OCI-M1 (cell line): Measurements from ENCODE around the gene SQSTM1.
"Not testable (repeated sequence)": the region's sequence is repeated elsewhere in the genome, so short reads cannot be mapped to it uniquely, and the experiment has no call there.

ENCODE experiments used
- DNase-seq: peaks from one replicate; lab custom pipeline; 2025; lab: John Stamatoyannopoulos, UW

Gene SQSTM1

DNA sequence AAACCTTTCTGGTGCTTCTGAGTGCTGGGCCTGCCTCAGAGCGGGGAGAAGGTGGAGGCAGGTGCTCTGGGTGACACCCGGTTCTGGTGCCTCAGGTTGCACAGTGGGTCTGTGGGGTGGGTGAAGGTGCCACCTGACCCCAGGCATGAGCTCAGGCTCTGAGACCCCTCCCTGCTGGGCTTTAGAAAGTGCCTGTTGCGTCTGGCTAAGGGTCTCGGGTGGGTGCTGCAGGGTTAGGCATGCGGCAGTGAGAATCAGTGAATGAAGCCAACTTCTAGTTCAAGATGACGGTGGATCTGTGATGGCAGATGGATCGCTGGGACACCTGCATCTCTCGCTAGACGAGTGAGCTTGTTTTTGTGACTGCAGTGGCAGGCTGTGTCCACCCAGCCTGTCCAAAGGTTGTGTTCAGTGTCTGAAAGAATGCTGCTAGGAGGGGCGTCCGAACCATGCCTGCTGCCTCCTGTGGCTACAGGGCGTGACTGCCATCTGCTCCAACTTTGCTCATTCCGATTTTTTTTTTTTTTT lies 5.0 kb downstream of the SQSTM1 start:
- DNase-seq = no peak

DNA sequence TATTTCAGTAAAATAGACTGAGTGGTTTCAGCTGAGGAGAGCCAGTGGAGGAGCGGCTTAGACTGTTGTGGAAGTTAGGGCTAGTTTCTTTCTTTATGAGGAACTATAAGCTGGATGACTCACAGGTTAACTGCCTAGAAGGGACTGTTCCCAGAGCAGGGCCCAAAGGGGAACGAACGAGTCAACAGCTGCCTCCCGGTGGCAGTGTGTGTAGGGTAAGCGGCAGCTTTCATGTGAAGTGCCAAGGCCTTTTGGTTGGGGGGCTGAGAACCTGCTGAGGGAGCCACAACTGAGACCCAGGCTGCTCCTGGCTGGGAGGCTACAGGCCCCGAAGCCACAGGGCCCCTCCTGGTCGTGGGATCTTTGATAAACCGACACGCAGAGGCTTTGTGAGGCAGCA lies 7.0 kb downstream of the SQSTM1 start:
- DNase-seq = peak; percentile 28

DNA sequence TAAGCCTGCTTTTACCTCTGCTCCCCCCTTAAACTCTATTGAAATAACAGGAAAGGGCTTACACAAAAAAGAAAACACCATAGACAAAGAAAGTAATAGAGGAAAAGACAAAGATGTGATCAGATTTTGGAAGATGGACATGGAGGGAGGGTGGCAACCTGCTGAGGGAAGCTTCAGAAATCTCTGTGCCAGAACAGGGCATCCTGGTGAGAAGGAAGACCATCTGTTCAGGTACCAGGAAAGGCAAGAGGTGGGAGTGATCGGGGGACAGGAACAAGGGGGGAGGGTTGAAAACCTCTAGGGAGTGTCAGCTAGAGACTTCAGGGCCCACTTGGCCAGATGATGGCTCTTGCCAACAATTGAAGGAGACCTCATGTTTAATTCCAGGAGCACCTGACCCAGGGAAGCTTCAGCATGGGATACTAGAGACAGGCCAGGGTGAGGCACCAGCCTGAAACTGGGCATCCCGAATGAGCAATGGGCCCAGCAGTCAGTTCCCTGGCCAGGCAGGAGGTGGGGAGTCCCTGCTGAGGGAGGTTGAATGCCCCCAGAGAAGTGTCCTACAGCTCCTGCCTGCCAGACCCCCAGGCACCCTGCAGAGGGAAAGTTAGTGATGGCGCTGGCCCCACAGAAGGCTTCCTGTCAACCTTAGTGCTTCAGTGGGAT lies 8.2 kb downstream of the SQSTM1 start:
- DNase-seq = no peak

DNA sequence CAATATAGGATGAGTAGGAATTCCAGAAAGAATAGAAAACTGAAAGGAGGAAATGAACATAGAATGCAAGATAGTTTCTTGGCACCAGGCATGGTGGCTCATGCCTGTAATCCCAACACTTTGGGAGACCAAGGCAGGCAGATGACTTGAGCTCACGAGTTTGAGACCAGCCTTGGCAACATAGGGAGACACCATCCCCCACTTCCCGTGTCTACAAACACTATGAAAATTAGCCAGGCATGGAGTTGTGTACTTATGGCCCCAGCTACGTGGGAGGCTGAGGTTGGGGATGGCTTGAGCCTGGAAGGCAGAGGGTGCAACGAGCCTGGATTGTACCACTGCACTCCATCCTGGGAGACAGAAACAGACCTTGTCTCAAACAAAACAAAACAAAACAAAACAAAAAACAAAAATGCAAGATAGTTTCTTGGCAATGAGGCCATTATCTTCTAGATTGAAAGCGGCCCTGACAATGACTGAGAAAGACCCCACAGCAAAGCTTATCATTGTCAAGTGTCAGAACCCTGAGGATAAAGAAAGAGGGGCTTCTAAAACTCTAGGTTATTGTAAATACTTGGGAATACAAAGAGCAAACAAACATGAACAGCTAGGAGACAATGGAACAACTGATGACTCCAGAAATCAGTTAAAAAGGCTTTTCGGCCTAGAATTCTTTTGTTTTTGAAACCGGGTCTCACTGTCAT lies 9.2 kb downstream of the SQSTM1 start:
- no peak for DNase-seq

DNA sequence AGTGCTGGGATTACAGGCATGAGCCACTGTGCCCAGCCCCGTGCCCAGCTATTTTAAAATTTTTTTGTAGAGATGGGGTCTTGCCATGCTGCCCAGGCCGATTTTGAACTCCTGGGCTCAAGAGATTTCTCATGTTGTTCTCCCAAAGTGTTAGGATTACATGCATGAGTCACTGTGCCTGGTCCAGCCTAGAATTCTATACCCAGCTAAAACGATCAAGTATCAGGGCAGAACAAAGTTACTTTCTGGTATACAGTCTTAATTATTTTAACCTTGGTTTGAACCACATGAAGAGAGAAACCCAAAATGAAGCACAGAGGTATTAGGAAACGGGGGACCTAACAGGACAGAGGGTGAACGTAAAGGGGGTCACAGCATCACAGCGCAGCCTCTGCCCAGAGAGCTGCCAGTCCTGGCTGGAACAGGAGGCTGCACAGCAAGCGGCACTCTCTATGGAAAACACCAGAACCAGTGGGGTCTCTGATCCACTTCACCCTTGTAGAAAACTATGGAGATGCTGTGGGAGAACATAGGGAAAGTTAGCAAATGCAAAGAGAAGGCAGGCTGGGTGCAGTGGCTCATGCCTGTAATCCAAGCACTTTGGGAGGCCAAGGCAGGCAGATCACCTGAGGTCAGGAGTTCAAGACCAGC lies 10.2 kb downstream of the SQSTM1 start:
- DNase-seq = no peak

DNA sequence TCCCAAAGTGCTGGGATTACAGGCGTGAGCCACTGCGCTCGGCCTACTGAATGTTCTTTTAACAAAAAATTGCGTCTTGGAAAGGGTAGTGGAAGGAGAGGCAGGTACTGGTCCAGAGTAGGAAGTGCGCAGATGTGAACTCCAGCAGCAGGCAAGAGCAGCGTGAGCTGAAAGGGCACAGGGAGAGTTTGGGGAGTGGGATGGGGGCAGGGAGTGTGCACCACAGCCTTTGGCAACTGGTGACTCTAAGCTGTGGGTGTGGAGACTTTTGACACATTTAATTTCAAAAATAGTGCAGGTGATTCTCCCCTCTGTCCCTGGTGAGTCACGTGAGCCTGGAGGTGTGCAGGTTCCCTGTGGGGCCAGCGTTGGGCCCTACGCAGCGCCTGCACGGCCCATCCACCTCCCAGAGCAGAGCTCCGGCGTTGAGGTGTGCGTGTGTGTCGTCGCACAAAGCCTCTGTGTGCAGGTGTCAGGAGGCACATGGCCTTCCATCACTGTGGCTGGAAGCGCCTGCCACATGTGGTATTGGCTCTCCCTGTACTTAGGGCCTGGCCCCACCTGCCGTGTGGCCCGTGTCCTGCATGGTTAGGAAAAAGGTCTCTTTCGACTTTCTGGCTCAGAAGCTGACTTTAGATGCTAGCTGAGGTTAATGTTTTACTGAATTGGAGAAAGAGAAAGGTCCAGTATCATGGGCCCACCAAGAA lies 11.5 kb downstream of the SQSTM1 start:
- no peak for DNase-seq

DNA sequence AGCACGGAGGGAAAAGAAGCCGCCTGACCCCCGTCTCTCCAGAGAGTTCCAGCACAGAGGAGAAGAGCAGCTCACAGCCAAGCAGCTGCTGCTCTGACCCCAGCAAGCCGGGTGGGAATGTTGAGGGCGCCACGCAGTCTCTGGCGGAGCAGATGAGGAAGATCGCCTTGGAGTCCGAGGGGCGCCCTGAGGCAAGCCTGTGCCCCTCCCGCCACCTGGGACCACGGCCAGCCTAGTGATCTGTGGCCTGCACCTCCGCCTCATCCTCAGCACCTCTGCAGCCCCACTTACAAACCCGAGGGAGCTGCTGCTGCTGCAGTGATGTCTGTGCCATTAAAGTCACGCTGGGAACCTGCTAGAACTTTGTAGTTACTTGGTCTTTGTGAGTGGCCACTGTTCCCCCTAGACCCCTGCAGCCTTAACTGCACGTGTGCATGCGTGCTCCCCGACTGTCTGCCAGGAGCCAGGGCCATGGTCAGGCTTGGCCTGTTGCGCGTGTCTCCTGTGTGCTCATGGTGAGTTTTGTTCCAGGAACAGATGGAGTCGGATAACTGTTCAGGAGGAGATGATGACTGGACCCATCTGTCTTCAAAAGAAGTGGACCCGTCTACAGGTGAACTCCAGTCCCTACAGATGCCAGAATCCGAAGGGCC lies 12.5 kb downstream of the SQSTM1 start:
- DNase-seq = no peak

DNA sequence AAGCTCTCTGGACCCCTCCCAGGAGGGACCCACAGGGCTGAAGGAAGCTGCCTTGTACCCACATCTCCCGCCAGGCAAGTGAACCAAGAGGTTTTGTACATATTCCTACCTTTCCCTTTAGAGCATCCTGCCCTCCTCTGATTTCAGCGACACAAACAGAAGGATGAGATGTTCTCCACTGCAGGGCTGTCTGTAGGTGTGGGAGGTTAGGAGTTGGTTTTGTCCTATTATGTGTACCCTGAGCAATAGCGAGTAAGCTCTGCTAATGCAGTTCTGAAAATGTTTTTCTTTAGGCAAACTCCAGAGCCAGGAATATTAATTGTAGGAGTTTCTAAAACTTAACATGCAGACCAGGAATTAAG lies 13.0 kb downstream of the SQSTM1 start:
- DNase-seq = no peak

DNA sequence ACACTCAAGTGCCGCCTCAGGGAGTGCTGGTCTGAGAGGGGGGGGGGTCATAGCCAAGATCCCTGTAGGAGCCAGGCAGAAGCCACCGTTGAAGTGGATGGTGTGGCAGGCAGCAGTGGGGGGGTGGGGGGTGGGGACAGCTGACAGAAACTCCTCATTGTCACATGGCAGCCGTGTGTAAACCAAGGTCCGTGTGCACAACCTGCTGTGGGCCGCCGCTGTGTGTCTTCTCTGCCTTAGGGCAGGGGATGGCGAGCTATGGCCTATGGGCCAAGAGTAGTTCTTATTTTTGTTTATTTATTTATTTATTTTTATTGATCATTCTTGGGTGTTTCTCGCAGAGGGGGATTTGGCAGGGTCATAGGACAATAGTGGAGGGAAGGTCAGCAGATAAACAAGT lies 13.4 kb downstream of the SQSTM1 start:
- DNase-seq = no peak

DNA sequence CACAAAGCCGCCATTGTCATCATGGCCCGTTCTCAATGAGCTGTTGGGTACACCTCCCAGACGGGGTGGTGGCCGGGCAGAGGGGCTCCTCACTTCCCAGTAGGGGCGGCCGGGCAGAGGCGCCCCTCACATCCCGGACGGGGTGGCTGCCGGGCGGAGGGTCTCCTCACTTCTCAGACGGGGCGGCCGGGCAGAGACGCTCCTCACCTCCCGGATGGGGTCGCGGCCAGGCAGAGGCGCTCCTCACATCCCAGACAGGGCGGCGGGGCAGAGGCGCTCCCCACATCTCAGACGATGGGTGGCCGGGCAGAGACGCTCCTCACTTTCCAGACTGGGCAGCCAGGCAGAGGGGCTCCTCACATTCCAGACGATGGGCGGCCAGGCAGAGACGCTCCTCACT lies 14.2 kb downstream of the SQSTM1 start:
- not testable (repeated sequence) for DNase-seq

DNA sequence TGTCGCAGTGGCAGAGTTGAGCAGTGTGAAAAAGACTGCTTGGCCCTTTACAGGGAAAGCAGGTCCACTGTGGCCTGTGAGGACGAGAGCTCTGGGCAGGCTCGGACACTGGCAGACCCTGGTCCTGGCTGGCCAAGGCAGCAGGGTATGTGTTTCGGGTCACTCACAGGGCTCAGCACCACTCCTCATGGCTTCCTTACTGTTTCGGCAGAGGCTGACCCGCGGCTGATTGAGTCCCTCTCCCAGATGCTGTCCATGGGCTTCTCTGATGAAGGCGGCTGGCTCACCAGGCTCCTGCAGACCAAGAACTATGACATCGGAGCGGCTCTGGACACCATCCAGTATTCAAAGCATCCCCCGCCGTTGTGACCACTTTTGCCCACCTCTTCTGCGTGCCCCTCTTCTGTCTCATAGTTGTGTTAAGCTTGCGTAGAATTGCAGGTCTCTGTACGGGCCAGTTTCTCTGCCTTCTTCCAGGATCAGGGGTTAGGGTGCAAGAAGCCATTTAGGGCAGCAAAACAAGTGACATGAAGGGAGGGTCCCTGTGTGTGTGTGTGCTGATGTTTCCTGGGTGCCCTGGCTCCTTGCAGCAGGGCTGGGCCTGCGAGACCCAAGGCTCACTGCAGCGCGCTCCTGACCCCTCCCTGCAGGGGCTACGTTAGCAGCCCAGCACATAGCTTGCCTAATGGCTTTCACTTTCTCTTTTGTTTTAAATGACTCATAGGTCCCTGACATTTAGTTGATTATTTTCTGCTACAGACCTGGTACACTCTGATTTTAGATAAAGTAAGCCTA lies 15.7 kb downstream of the SQSTM1 start:
- peak; percentile 85 for DNase-seq

DNA sequence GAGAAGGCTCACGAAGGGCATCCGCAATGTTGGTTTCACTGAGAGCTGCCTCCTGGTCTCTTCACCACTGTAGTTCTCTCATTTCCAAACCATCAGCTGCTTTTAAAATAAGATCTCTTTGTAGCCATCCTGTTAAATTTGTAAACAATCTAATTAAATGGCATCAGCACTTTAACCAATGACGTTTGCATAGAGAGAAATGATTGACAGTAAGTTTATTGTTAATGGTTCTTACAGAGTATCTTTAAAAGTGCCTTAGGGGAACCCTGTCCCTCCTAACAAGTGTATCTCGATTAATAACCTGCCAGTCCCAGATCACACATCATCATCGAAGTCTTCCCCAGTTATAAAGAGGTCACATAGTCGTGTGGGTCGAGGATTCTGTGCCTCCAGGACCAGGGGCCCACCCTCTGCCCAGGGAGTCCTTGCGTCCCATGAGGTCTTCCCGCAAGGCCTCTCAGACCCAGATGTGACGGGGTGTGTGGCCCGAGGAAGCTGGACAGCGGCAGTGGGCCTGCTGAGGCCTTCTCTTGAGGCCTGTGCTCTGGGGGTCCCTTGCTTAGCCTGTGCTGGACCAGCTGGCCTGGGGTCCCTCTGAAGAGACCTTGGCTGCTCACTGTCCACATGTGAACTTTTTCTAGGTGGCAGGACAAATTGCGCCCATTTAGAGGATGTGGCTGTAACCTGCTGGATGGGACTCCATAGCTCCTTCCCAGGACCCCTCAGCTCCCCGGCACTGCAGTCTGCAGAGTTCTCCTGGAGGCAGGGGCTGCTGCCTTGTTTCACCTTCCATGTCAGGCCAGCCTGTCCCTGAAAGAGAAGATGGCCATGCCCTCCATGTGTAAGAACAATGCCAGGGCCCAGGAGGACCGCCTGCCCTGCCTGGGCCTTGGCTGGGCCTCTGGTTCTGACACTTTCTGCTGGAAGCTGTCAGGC lies 16.6 kb downstream of the SQSTM1 start:
- DNase-seq = no peak

DNA sequence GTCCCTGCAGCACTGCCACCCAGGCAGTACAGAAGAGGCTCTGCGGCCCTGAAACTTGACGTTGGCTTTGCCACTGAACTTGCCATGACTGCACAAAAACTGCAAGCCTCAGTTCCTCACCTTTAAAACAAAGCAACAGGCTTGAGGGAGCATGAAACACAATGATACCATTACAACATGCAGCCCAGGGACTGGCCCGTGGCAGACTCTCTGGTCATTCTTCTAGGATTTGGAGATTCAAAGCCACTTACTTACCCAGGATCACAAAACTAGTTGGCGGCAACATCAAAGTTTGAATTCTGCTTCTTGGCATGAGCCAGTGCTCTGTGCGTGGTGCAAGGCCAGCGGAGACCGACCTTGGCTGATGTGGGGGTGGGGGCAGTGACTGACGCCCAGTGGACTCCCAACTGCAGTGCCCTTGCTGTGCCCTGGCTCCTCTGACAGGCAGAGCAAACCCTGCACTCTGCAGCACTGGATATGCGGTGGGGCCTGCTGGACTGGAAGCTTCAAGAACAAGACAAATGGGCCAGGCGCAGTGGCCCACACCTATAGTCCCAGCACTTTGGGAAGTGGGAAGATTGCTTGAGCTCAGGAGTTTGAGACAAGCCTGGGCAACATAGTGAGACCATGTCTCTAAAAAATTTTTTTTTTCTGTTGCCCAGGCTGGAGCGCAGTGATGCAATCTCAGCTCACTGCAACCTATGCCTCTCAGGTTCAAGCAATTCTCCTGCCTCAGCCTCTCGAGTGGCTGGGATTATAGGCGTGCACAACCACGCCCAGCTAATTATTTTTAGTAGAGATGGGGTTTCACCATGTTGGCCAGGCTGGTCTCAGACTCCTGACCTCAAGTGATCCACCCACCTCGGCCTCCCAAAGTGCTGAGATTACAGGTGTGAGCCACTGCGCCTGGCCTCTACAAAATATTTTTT lies 18.9 kb downstream of the SQSTM1 start:
- no peak for DNase-seq

DNA sequence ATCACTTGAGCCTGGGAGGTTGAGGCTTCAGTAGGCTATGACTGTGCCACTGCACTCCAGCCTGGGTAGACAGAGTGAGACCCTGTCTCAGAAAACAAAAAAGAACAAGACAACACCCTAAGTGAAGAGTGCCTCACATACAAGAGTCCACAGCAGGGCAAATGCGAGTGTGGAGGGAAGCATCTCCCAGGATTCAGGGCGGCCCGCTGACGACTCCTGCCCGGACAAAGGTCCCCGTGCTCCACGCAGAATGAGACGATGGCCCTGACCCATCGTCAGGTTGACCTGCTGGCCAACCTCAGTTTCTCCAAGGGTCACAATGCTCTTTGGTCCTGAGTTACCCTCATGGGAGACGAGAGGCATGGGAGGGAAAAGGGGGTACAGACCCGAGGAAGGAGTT lies 19.6 kb downstream of the SQSTM1 start:
- no peak for DNase-seq

DNA sequence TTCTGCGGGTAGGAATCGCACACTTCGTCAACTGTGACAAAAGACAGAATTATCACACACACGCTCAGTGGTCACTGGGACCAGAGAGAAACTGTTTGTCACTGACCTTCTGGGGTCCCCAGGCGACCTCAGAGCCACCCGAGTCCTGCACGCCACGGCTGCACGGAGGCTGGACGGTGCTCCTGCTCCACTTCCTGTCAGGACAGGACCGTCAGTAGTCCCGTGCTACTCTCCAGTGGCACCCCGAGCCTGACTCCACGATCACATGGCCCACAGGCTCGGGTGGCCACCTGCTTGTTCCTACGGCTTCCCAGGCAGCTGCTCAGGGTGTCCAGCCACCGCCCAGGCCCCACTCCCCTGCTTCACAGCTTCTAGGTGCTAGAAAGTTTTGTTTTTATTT lies 20.1 kb downstream of the SQSTM1 start:
- DNase-seq = no peak

DNA sequence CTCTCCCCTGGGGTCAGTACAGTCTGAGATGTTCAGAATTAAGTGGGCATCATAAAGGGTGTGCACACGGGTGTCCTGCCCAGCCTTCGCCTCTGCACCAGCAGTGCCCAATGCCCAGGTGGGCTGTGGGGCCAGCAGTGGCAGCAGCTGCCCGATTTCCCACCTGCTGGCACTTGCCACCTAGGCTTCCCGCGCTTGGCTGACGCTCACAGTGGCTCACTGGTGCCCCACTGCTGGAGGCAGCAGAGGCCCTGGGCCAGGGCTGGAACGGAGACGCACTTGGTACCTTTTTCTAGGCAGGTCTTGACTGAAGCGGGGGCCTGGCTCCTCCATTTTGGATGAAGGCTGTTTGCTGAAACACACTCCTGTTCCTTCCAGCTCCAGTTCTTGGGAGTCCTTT lies 20.9 kb downstream of the SQSTM1 start:
- DNase-seq = no peak

DNA sequence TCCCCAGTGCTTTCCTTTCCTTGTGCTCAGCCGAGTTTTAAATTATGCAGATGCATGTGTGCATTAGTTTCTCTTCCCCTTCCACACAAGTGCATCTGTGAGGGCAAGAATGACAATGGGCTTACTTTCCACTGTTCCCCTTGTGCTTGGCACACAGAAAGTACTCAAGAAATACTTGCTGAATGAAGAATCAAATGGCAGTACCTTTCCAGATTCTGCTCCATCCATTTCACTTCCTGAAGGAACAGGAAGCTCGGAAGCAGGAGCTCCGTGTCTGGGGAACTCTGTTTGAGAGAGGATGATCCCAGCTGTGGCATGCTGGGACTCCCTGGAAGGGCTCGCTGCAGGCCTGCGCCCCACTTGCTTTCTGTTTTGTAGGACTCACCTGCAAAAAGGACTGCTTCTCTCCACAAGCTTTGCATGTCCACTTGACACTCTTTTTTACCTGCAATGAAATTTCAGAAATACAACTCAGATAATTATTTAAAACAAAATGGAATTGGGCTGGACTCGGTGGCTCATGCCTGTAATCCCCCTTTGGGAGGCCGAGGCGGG lies 32.4 kb downstream of the SQSTM1 start:
- DNase-seq = no peak

DNA sequence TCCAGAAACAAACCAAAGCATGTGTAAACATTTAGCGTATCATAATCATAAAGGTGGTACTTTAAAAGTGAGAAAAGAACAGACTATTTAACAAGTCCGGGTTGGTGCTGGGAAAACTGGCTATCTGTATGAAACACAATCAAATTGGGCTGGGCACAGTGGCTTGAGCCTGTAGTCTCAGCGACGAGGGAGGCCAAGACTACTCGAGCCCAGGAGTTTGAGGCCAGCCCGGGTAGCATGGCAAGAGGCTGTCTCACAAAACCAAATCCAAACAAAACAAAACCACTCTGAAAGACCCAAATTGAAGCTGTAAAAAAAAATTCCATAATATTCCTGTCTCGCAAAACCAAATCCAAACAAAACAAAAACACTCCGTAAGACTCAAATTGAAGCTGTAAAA lies 33.7 kb downstream of the SQSTM1 start:
- DNase-seq = no peak

DNA sequence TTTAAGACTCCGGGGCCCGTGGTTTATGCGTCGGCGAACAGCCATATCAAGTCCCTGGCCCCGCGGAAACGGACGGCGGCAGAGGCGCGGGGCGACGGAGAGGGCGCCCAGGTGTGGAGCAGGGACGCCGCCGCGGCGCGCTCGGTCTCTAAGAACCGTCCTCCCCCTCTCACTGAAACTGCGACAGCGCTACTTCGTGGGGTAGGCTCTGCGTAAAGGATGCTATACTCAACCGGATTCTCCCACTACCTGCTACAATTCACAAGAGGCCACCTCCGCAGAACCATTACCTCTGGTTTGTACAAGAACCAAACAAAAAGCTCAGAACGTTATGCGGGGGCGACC lies 37.5 kb downstream of the SQSTM1 start:
- DNase-seq = peak; percentile 69
